Karpas-422 (cell line): ENCODE data around the gene C16orf86. TPM values are rescaled to one million over a fixed set of nuclear protein-coding genes. Genes with fewer than 3 reads are reported as not detected.

Source experiments
- DNase-seq: peaks from one replicate; pipeline ENCODE4 v3.0.0-alpha.2; 2015
- H2AFZ ChIP-seq: fragments of 200-600 bp; sonication (generic); 2 replicates; pipeline ENCODE4 v1.6.1; 2014; ENCODE audit warnings: antibody characterized with exemption, low read length, mixed read lengths
- H3K27ac ChIP-seq: fragments of 200-600 bp; sonication (generic); 2 replicates; pipeline ENCODE4 v1.5.1; 2014; ENCODE audit warnings: mild to moderate bottlenecking, low read length, moderate library complexity
- H3K27me3 ChIP-seq: fragments of 200-600 bp; sonication (generic); 2 replicates; pipeline ENCODE4 v1.6.1; 2014; ENCODE audit warnings: low read length, mixed read lengths
- H3K36me3 ChIP-seq: fragments of 200-600 bp; sonication (generic); 2 replicates; pipeline ENCODE4 v1.6.1; 2014; ENCODE audit warnings: low read length, mixed read lengths; ENCODE audit not compliant: insufficient read depth
- H3K4me1 ChIP-seq: fragments of 200-600 bp; sonication (generic); 2 replicates; pipeline ENCODE4 v1.6.1; 2014; ENCODE audit warnings: mild to moderate bottlenecking, low read length, mixed read lengths
- H3K4me2 ChIP-seq: fragments of 200-600 bp; sonication (generic); 2 replicates; pipeline ENCODE4 v1.6.1; 2014; ENCODE audit warnings: low read length, low read depth, mild to moderate bottlenecking; ENCODE audit not compliant: poor library complexity, severe bottlenecking
- H3K4me3 ChIP-seq: fragments of 200-600 bp; sonication (generic); 2 replicates; pipeline ENCODE4 v1.5.1; 2014; ENCODE audit warnings: mild to moderate bottlenecking, antibody characterized with exemption, low read length, mixed read lengths
- H3K79me2 ChIP-seq: fragments of 200-600 bp; sonication (generic); 2 replicates; pipeline ENCODE4 v1.6.1; 2014; ENCODE audit warnings: mild to moderate bottlenecking, low read length, mixed read lengths
- H3K9ac ChIP-seq: fragments of 200-600 bp; sonication (generic); 2 replicates; pipeline ENCODE4 v1.6.0; 2014; ENCODE audit warnings: low read length
- H3K9me2 ChIP-seq: fragments of 200-600 bp; sonication (generic), shearing (Covaris generic); replicated peaks from 2 replicates; pipeline ENCODE4 v1.6.0; 2014; ENCODE audit warnings: mild to moderate bottlenecking, low read length, moderate library complexity; ENCODE audit not compliant: insufficient read depth
- H3K9me3 ChIP-seq: fragments of 300-700, 200-600 bp; sonication (generic); 2 replicates; pipeline ENCODE4 v1.6.1; 2014; ENCODE audit warnings: low read length, mixed read lengths
- H4K20me1 ChIP-seq: fragments of 200-600 bp; sonication (generic); 2 replicates; pipeline ENCODE4 v1.6.1; 2014; ENCODE audit warnings: mild to moderate bottlenecking, antibody characterized with exemption, low read length, low read depth; ENCODE audit not compliant: insufficient read depth
- total RNA-seq: library from RNA; depleted of rRNA; stranded (reverse); fragments of >200 nt; shearing (Covaris generic); gene quantifications from 2 replicates; pipeline ENCODE4 v1.2.3, GENCODE V29; 2014; ENCODE audit warnings: low replicate concordance

Gene C16orf86
- total RNA-seq, 1 experiment from 2014 or later, result 13.8 TPM

GRCh38 chr16:67661886-67662652 lies 4.5 kb upstream of the C16orf86 start:
- Histone ChIP-seq H3K79me2 (peaks cover 18% of the 10 kb centered on the region), H3K4me3 (peak overlapping the region; percentile 88; the same call in 1 of the 2 replicates), H3K27me3 (no peaks in the 10 kb centered on the region), H3K4me2 (peak overlapping the region; percentile 96), H3K4me1 (peaks cover 30% of the 10 kb centered on the region), H3K36me3 (no peaks in the 10 kb centered on the region), H2AFZ (no peak overlapping the region), H4K20me1 (peaks cover 5% of the 10 kb centered on the region; the same call in 1 of the 2 replicates), H3K27ac (no peak overlapping the region), H3K9me2 (no peaks in the 10 kb centered on the region), H3K9me3 (no peaks in the 10 kb centered on the region), H3K9ac (peak overlapping the region; percentile 82; the same call in 1 of the 2 replicates)
- DNase-seq, result no peak

GRCh38 chr16:67662653-67663010 lies 4.0 kb upstream of the C16orf86 start:
- H3K27ac ChIP-seq, result no peak overlapping the region
- peaks cover 36% of the 10 kb centered on the region for H3K4me1 ChIP-seq
- H2AFZ ChIP-seq, result no peak overlapping the region
- H3K9ac ChIP-seq, result no peak overlapping the region
- no peak overlapping the region for H3K4me3 ChIP-seq
- DNase-seq, result no peak
- peaks cover 18% of the 10 kb centered on the region for H3K79me2 ChIP-seq
- peaks cover 5% of the 10 kb centered on the region; the same call in 1 of the 2 replicates for H4K20me1 ChIP-seq
- H3K27me3 ChIP-seq, result no peaks in the 10 kb centered on the region
- no peaks in the 10 kb centered on the region for H3K9me3 ChIP-seq
- H3K4me2 ChIP-seq, result no peak overlapping the region
- H3K36me3 ChIP-seq, result no peaks in the 10 kb centered on the region
- no peaks in the 10 kb centered on the region for H3K9me2 ChIP-seq

GRCh38 chr16:67663151-67663876 lies 3.3 kb upstream of the C16orf86 start:
- H3K9me3 ChIP-seq, result no peaks in the 10 kb centered on the region
- H2AFZ ChIP-seq, result no peak overlapping the region
- no peak overlapping the region for H3K27ac ChIP-seq
- no peak overlapping the region for H3K9ac ChIP-seq
- H4K20me1 ChIP-seq, result peaks cover 5% of the 10 kb centered on the region; the same call in 1 of the 2 replicates
- H3K4me2 ChIP-seq, result no peak overlapping the region
- no peaks in the 10 kb centered on the region for H3K27me3 ChIP-seq
- peaks cover 16% of the 10 kb centered on the region for H3K79me2 ChIP-seq
- no peaks in the 10 kb centered on the region for H3K36me3 ChIP-seq
- H3K9me2 ChIP-seq, result no peaks in the 10 kb centered on the region
- no peak overlapping the region for H3K4me3 ChIP-seq
- peaks cover 42% of the 10 kb centered on the region for H3K4me1 ChIP-seq
- peak; percentile 76 for DNase-seq

GRCh38 chr16:67663877-67664222 lies 2.8 kb upstream of the C16orf86 start:
- no peak overlapping the region for H3K4me3 ChIP-seq
- H3K36me3 ChIP-seq, result no peaks in the 10 kb centered on the region

GRCh38 chr16:67664258-67664657 lies 2.4 kb upstream of the C16orf86 start:
- no peak overlapping the region for H3K9ac ChIP-seq
- no peaks in the 10 kb centered on the region for H3K27me3 ChIP-seq
- no peak overlapping the region for H3K4me2 ChIP-seq
- H2AFZ ChIP-seq, result no peak overlapping the region
- H3K9me2 ChIP-seq, result no peaks in the 10 kb centered on the region
- no peak overlapping the region for H3K27ac ChIP-seq
- H3K9me3 ChIP-seq, result no peaks in the 10 kb centered on the region
- no peaks in the 10 kb centered on the region for H3K36me3 ChIP-seq
- peaks cover 43% of the 10 kb centered on the region for H3K4me1 ChIP-seq
- no peak overlapping the region for H3K4me3 ChIP-seq
- H3K79me2 ChIP-seq, result peaks cover 7% of the 10 kb centered on the region
- H4K20me1 ChIP-seq, result peaks cover 5% of the 10 kb centered on the region; the same call in 1 of the 2 replicates
- DNase-seq, result no peak

More at GRCh38 chr16:67663877-67664222, 2.8 kb upstream of the C16orf86 start:
- Histone ChIP-seq H3K9ac (no peak overlapping the region), H3K27ac (no peak overlapping the region), H3K4me1 (peaks cover 43% of the 10 kb centered on the region), H3K79me2 (peaks cover 11% of the 10 kb centered on the region), H3K4me2 (no peak overlapping the region), H3K9me3 (no peaks in the 10 kb centered on the region), H2AFZ (no peak overlapping the region), H3K27me3 (no peaks in the 10 kb centered on the region), H3K9me2 (no peaks in the 10 kb centered on the region), H4K20me1 (peaks cover 5% of the 10 kb centered on the region; the same call in 1 of the 2 replicates)
- no peak for DNase-seq

- no peak overlapping the region for H2AFZ ChIP-seq
- H3K4me1 ChIP-seq, result peaks cover 48% of the 10 kb centered on the region
- H3K36me3 ChIP-seq, result no peaks in the 10 kb centered on the region
- H3K4me3 ChIP-seq, result no peak overlapping the region
- H4K20me1 ChIP-seq, result no peaks in the 10 kb centered on the region
- peaks cover under 1% of the 10 kb centered on the region; the same call in 1 of the 2 replicates for H3K79me2 ChIP-seq
- H3K4me2 ChIP-seq, result no peak overlapping the region
- no peaks in the 10 kb centered on the region for H3K9me2 ChIP-seq
- DNase-seq, result no peak
- H3K27ac ChIP-seq, result no peak overlapping the region
- H3K9me3 ChIP-seq, result no peaks in the 10 kb centered on the region
- H3K27me3 ChIP-seq, result no peaks in the 10 kb centered on the region
- H3K9ac ChIP-seq, result no peak overlapping the region
Observed at GRCh38 chr16:67664871-67665270, 1.7 kb upstream of the C16orf86 start.

GRCh38 chr16:67665598-67665997 lies 1.0 kb upstream of the C16orf86 start:
- Histone ChIP-seq H3K4me2 (peak overlapping the region; percentile 92), H2AFZ (no peak overlapping the region), H3K9ac (peak overlapping the region; percentile 92)

GRCh38 chr16:67666032-67666551 lies 522 bp upstream of the C16orf86 start:
- Histone ChIP-seq H3K9me3 (no peaks in the 10 kb centered on the region), H2AFZ (no peak overlapping the region), H4K20me1 (no peaks in the 10 kb centered on the region), H3K9me2 (no peaks in the 10 kb centered on the region), H3K4me3 (peak overlapping the region; percentile 83), H3K36me3 (no peaks in the 10 kb centered on the region), H3K79me2 (no peaks in the 10 kb centered on the region), H3K27ac (no peak overlapping the region), H3K4me2 (peak overlapping the region; percentile 92), H3K4me1 (peaks cover 59% of the 10 kb centered on the region), H3K27me3 (no peaks in the 10 kb centered on the region), H3K9ac (peak overlapping the region; percentile 92)
- no peak for DNase-seq

More at GRCh38 chr16:67665598-67665997, 1.0 kb upstream of the C16orf86 start:
- H3K4me1 ChIP-seq, result peaks cover 56% of the 10 kb centered on the region
- H4K20me1 ChIP-seq, result no peaks in the 10 kb centered on the region
- no peaks in the 10 kb centered on the region for H3K36me3 ChIP-seq
- peak overlapping the region; percentile 83 for H3K4me3 ChIP-seq
- no peaks in the 10 kb centered on the region for H3K9me2 ChIP-seq
- H3K79me2 ChIP-seq, result no peaks in the 10 kb centered on the region
- no peaks in the 10 kb centered on the region for H3K27me3 ChIP-seq
- DNase-seq, result no peak
- H3K27ac ChIP-seq, result no peak overlapping the region
- H3K9me3 ChIP-seq, result no peaks in the 10 kb centered on the region
